Trophoblast cell (in vitro differentiated cells and primary cell): Measurements from ENCODE around the gene WFDC10B.
"Not testable (repeated sequence)": the region's sequence is repeated elsewhere in the genome, so short reads cannot be mapped to it uniquely, and the experiment has no call there.

Experiments used
- DNase-seq, 2 donors: peaks; one replicate each; pipeline ENCODE4 v3.0.0-alpha.2; 2016
- H2AFZ ChIP-seq: 2 replicates; pipeline ENCODE4 v1.6.1; 2013; ENCODE audit warnings: low read length, moderate library complexity, mild to moderate bottlenecking; ENCODE audit not compliant: insufficient read depth, poor library complexity
- H2AK5ac ChIP-seq: 2 replicates; pipeline ENCODE4 v1.6.1; 2013; ENCODE audit warnings: mild to moderate bottlenecking, low read length
- H2BK120ac ChIP-seq: 2 replicates; pipeline ENCODE4 v1.6.1; 2013; ENCODE audit warnings: low read length, mild to moderate bottlenecking, moderate library complexity; ENCODE audit not compliant: insufficient read depth, poor library complexity
- H2BK12ac ChIP-seq: 2 replicates; pipeline ENCODE4 v1.6.1; 2013; ENCODE audit warnings: mild to moderate bottlenecking, low read length, moderate library complexity
- H2BK5ac ChIP-seq: 2 replicates; pipeline ENCODE4 v1.6.1; 2013; ENCODE audit warnings: low read length, low read depth, moderate library complexity, mild to moderate bottlenecking; ENCODE audit not compliant: poor library complexity
- H3K14ac ChIP-seq: 2 replicates; pipeline ENCODE4 v1.6.1; 2013; ENCODE audit warnings: mild to moderate bottlenecking, low read length
- H3K18ac ChIP-seq: 2 replicates; pipeline ENCODE4 v1.6.1; 2013; ENCODE audit warnings: mild to moderate bottlenecking, low read length
- H3K23ac ChIP-seq: 2 replicates; pipeline ENCODE4 v1.6.1; 2013; ENCODE audit warnings: low read length
- H3K27ac ChIP-seq: 2 replicates; pipeline ENCODE4 v1.5.1; 2013; ENCODE audit warnings: low read depth, mild to moderate bottlenecking, inconsistent platforms, low read length, moderate library complexity
- H3K27me3 ChIP-seq: 2 replicates; pipeline ENCODE4 v1.6.1; 2013; ENCODE audit warnings: inconsistent platforms, mild to moderate bottlenecking, low read length, moderate library complexity; ENCODE audit not compliant: insufficient read depth
- H3K36me3 ChIP-seq, 2 experiments: 1 replicate in 1 of 2; 2 replicates in 1 of 2; pipeline ENCODE4 v1.6.1; 2013; ENCODE audit warnings: low read length in 2 of 2, mild to moderate bottlenecking in 2 of 2, moderate library complexity in 1 of 2; ENCODE audit not compliant: insufficient read depth in 2 of 2, control insufficient read depth in 1 of 2
- H3K4ac ChIP-seq: 2 replicates; pipeline ENCODE4 v1.6.1; 2013; ENCODE audit warnings: low read depth, mild to moderate bottlenecking, low read length, moderate library complexity
- H3K4me1 ChIP-seq, 2 experiments: 1 replicate in 1 of 2; 2 replicates in 1 of 2; pipeline ENCODE4 v1.6.1; 2013; ENCODE audit warnings: low read length in 2 of 2, mild to moderate bottlenecking in 2 of 2, moderate library complexity in 1 of 2; ENCODE audit not compliant: insufficient read depth in 2 of 2, control insufficient read depth in 1 of 2
- H3K4me2 ChIP-seq: 2 replicates; pipeline ENCODE4 v1.6.1; 2013; ENCODE audit warnings: inconsistent platforms, mild to moderate bottlenecking, low read length, moderate library complexity
- H3K4me3 ChIP-seq: 2 replicates; pipeline ENCODE4 v1.5.1; 2013; ENCODE audit warnings: mild to moderate bottlenecking, low read depth, low read length, inconsistent platforms
- H3K79me1 ChIP-seq: one replicate; pipeline ENCODE4 v1.6.1; 2013; ENCODE audit warnings: low read length
- H3K79me2 ChIP-seq: 2 replicates; pipeline ENCODE4 v1.6.1; 2013; ENCODE audit warnings: low read length, mild to moderate bottlenecking; ENCODE audit not compliant: control insufficient read depth, insufficient read depth, poor library complexity
- H3K9ac ChIP-seq: 2 replicates; pipeline ENCODE4 v1.6.1; 2013; ENCODE audit warnings: mild to moderate bottlenecking, low read length
- H3K9me3 ChIP-seq: 2 replicates; pipeline ENCODE4 v1.6.1; 2013; ENCODE audit warnings: low read depth, mild to moderate bottlenecking, control low read depth, inconsistent platforms, low read length; ENCODE audit not compliant: insufficient read depth
- H4K12ac ChIP-seq: 2 replicates; pipeline ENCODE4 v1.6.1; 2013; ENCODE audit warnings: low read depth, mild to moderate bottlenecking, low read length, moderate library complexity
- H4K8ac ChIP-seq: 2 replicates; pipeline ENCODE4 v1.6.1; 2013; ENCODE audit warnings: low read depth, mild to moderate bottlenecking, low read length, moderate library complexity
- H4K91ac ChIP-seq: one replicate; pipeline ENCODE4 v1.6.1; 2013; ENCODE audit warnings: low read depth, mild to moderate bottlenecking, low read length, moderate library complexity
- WGBS: extraction: QIAGEN DNeasy Blood & Tissue Kit; methylation state at CpG from one replicate; pipeline ENCODE4 v1.1.7; 2013; ENCODE audit warnings: missing lambda C conversion rate; ENCODE audit not compliant: insufficient read length, insufficient coverage; ENCODE audit errors: extremely low coverage; 5-methylcytosine and 5-hydroxymethylcytosine counted together

The WFDC10B gene

DNA sequence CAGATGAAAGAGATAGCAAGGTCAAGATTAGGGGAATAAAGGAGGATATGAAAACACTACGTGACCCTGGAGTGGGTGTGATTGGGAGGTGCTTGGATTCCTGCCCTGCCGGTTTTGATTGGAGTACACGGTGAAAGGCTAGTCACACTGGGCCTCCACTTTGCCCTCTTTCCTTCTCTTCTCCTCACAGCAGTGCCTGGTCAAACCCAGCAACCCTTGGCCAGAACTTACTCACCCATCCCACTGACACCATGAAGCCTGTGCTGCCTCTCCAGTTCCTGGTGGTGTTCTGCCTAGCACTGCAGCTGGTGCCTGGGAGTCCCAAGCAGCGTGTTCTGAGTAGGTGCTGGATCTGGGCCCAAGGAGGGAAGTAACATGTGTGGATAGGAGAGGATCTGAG is 2.9 kb downstream of the WFDC10B start, which contains the start of gene WFDC13:
Gene WFDC13, plus strand, starts transcription at position 166 of the 400 bp plus-strand sequence. Its CDS starts 86 bp downstream, at position 252.
- no peak within 1 kb of the TSS for H3K4me3 ChIP-seq
- no peaks in the 10 kb centered on the region for H3K79me2 ChIP-seq
- no peaks in the 10 kb centered on the region for H3K79me1 ChIP-seq
- no peak within 1 kb of the TSS for H4K8ac ChIP-seq
- H3K14ac ChIP-seq = no peak within 1 kb of the TSS
- no peak within 1 kb of the TSS for H3K18ac ChIP-seq
- H3K23ac ChIP-seq = no peak within 1 kb of the TSS
- H3K4me1 ChIP-seq = no peaks in the 10 kb centered on the region
- H3K27me3 ChIP-seq = no peaks in the 10 kb centered on the region
- no peak within 1 kb of the TSS for H2BK12ac ChIP-seq
- H4K91ac ChIP-seq = no peak within 1 kb of the TSS
- no peak within 1 kb of the TSS for H3K9ac ChIP-seq
- H3K36me3 ChIP-seq = no peaks in the 10 kb centered on the region
- no peak within 1 kb of the TSS for H3K4ac ChIP-seq
- H2BK5ac ChIP-seq = no peak within 1 kb of the TSS
- H2AK5ac ChIP-seq = no peak within 1 kb of the TSS
- no peak within 1 kb of the TSS for H3K4me2 ChIP-seq
- no peak within 1 kb of the TSS for H2BK120ac ChIP-seq
- H2AFZ ChIP-seq = no peak within 1 kb of the TSS
- WGBS = no CpG with 5 or more reads among the region's 4 CpGs
- DNase-seq = no peak
- H3K27ac ChIP-seq = no peak within 1 kb of the TSS
- H3K9me3 ChIP-seq = no peaks in the 10 kb centered on the region
- no peak within 1 kb of the TSS for H4K12ac ChIP-seq

DNA sequence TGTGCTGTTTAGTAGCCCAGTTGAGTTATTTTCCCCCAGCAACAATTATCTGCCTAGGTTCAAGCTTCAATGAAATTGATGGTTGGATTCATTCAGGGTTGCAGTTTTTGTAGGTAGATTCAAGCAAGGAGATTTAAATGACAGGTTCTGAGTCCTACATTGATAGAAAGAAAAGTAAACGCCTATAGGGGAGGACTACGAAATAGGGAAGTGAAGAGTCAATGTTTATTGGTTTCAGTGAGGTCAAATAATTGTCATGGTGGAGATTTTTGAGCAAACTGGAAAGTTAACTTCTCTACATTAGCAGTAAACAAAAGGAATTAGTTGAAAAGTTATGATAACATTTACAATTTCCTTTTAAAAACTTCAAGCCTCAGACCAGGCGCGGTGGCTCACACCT is 3.7 kb downstream of the WFDC10B start:
- Histone ChIP-seq H3K27ac (no peak overlapping the region), H3K36me3 (no peaks in the 10 kb centered on the region), H3K4me1 (no peaks in the 10 kb centered on the region), H2AK5ac (no peak overlapping the region), H3K4me3 (no peak overlapping the region), H3K4ac (no peak overlapping the region), H3K27me3 (no peaks in the 10 kb centered on the region), H4K12ac (no peak overlapping the region), H3K9ac (no peak overlapping the region), H3K4me2 (no peak overlapping the region), H3K18ac (no peak overlapping the region), H3K9me3 (no peaks in the 10 kb centered on the region), H3K79me2 (no peaks in the 10 kb centered on the region), H3K79me1 (no peaks in the 10 kb centered on the region), H4K91ac (no peak overlapping the region), H2AFZ (no peak overlapping the region), H3K23ac (no peak overlapping the region), H2BK5ac (no peak overlapping the region), H3K14ac (no peak overlapping the region), H2BK12ac (no peak overlapping the region), H2BK120ac (no peak overlapping the region), H4K8ac (no peak overlapping the region)
- peak in 1 of 2 donors; percentile 10 for DNase-seq
- no CpG with 5 or more reads among the region's 4 CpGs for WGBS

GRCh38 chr20:45695496-45695895 is 9.3 kb downstream of the WFDC10B start:
- no peak for DNase-seq
- no peak overlapping the region for H3K27ac ChIP-seq
- no CpG with 5 or more reads among the region's 2 CpGs for WGBS

DNA sequence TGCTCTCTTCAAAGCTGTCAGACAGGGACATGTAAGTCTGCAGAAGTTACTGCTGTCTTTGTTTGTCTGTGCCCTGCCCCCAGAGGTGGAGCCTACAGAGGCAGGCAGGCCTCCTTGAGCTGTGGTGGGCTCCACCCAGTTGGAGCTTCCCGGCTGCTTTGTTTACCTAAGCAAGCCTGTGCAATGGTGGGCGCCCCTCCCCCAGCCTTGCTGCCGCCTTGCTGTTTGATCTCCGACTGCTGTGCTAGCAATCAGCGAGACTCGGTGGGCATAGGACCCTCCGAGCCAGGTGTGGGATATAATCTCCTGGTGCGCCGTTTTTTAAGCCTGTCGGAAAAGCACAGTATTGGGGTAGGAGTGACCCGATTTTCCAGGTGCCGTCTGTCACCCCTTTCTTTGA is 11.5 kb downstream of the WFDC10B start:
- H3K9me3 ChIP-seq, H3K79me2 ChIP-seq, H2AFZ ChIP-seq, H3K9ac ChIP-seq, H3K79me1 ChIP-seq, H2AK5ac ChIP-seq, H3K4me2 ChIP-seq, H3K27ac ChIP-seq, H3K4me1 ChIP-seq, H3K14ac ChIP-seq, H2BK12ac ChIP-seq, H2BK120ac ChIP-seq, H3K4me3 ChIP-seq, DNase-seq, H3K27me3 ChIP-seq, H3K23ac ChIP-seq, H4K12ac ChIP-seq, H3K36me3 ChIP-seq, H3K18ac ChIP-seq, H4K91ac ChIP-seq, H3K4ac ChIP-seq, H2BK5ac ChIP-seq, H4K8ac ChIP-seq: not testable (repeated sequence)
- WGBS = no CpG with 5 or more reads among the region's 12 CpGs

More at GRCh38 chr20:45695496-45695895, 9.3 kb downstream of the WFDC10B start:
- H3K4me1 ChIP-seq = no peaks in the 10 kb centered on the region
- H3K27me3 ChIP-seq = no peaks in the 10 kb centered on the region
- no peaks in the 10 kb centered on the region for H3K79me1 ChIP-seq
- H3K18ac ChIP-seq = no peak overlapping the region
- no peak overlapping the region for H2AK5ac ChIP-seq
- H2AFZ ChIP-seq = no peak overlapping the region
- no peak overlapping the region for H3K4me3 ChIP-seq
- no peak overlapping the region for H3K4me2 ChIP-seq
- no peak overlapping the region for H4K8ac ChIP-seq
- no peaks in the 10 kb centered on the region for H3K36me3 ChIP-seq
- no peak overlapping the region for H2BK120ac ChIP-seq
- H3K14ac ChIP-seq = no peak overlapping the region
- H4K91ac ChIP-seq = no peak overlapping the region
- H3K23ac ChIP-seq = no peak overlapping the region
- H4K12ac ChIP-seq = no peak overlapping the region
- no peaks in the 10 kb centered on the region for H3K9me3 ChIP-seq
- H3K9ac ChIP-seq = no peak overlapping the region
- no peak overlapping the region for H2BK5ac ChIP-seq
- no peak overlapping the region for H3K4ac ChIP-seq
- no peaks in the 10 kb centered on the region for H3K79me2 ChIP-seq
- H2BK12ac ChIP-seq = no peak overlapping the region
